ENCODE results near the gene PTPN1. TPM values are rescaled to one million over a fixed set of nuclear protein-coding genes. Genes with fewer than 3 reads are reported as not detected.

The PTPN1 gene
- total RNA-seq, 1 experiment from 2014 or later: 57.1 TPM

- no peak for DNase-seq (ENCODE audit: low read depth)
Measured at GRCh38 chr20:50632701-50633100, 122.5 kb downstream of the PTPN1 start.

GRCh38 chr20:50633361-50633760 lies 123.2 kb downstream of the PTPN1 start:
- DNase-seq (ENCODE audit: low read depth): no peak

GRCh38 chr20:50634191-50634590 lies 124.0 kb downstream of the PTPN1 start:
- no peak for DNase-seq (ENCODE audit: low read depth)

Other genes starting within 250 kb of the PTPN1 start
- 0.13 TPM in 1 of 2 replicates, not detected in the other for gene RIPOR3, start 181.2 kb downstream of the PTPN1 start, total RNA-seq (2014; rRNA removed)
- 0.06 and 0.90 TPM in 2 replicates for gene PARD6B, start 221.2 kb downstream of the PTPN1 start, total RNA-seq (2014; rRNA removed)